HepG2 (cell line): ENCODE measurements around the gene NEK6. TPM values are rescaled to one million over a fixed set of nuclear protein-coding genes. Genes with fewer than 3 reads are reported as not detected.

Experiments used
- ATAC-seq: fragments of 200-7000 bp; cut with Tn5 transposase; 3 replicates; pipeline ENCODE4 v1.9.1; 2020; ENCODE audit warnings: mild to moderate bottlenecking, moderate library complexity
- BruUV-seq: library from RNA; stranded (reverse); fragments of 400-500 nt; replicated peaks from 2 replicates; lab custom pipeline; 2021; lab: Mats Ljungman, UMichigan
- CTCF ChIA-PET: fragments of 300-600 bp; formaldehyde crosslinking; extraction: SDS; loops from one replicate; lab custom pipeline; 2021; ENCODE audit warnings: low total read pairs, inconsistent platforms, low intra/inter-chr PET ratio; lab: Yijun Ruan, JAX
- POLR2A ChIA-PET: fragments of 350-600 bp; sonication (Branson Sonifier 250); formaldehyde crosslinking; loops from one replicate; lab custom pipeline; 2020; ENCODE audit warnings: antibody characterized with exemption, inconsistent platforms; lab: Yijun Ruan, JAX
- DNase-seq: peaks from one replicate; pipeline ENCODE4 v3.0.0-alpha.2; 2015; ENCODE audit warnings: low spot score
- FAIRE-seq: peaks from 3 replicates; lab custom pipeline; 2011; peaks lifted over from hg19 to GRCh38; lab: Jason Lieb, UNC
- H2AFZ ChIP-seq: one replicate; pipeline ENCODE4 v1.6.1; 2011; ENCODE audit warnings: low read length, inconsistent platforms
- H3K27ac ChIP-seq: fragments of 300-600 bp; 3 replicates; pipeline ENCODE4 v1.8.0; 2011; ENCODE audit warnings: mixed run types, mild to moderate bottlenecking, mixed read lengths, low read length, inconsistent platforms; ENCODE audit not compliant: insufficient read depth; ENCODE audit errors: extremely low read length
- H3K27me3 ChIP-seq, 2 experiments: fragments of 200-600 bp in 1 of 2; 2 replicates in 1 of 2; 3 replicates in 1 of 2; pipeline versions ENCODE4 v1.6.0 to v1.8.0; 2011; ENCODE audit warnings: low read length in 2 of 2, mild to moderate bottlenecking in 2 of 2, moderate library complexity in 2 of 2, inconsistent platforms in 1 of 2; ENCODE audit not compliant: insufficient read depth in 2 of 2, control insufficient read depth in 1 of 2
- H3K36me3 ChIP-seq, 2 experiments: fragments of 200-600 bp in 1 of 2; replicated peaks in 1 of 2; 2 replicates in 1 of 2; 3 replicates in 1 of 2; pipeline versions ENCODE4 v1.5.1 to v1.8.0; 2011; ENCODE audit warnings: low read length in 2 of 2, inconsistent platforms in 1 of 2; ENCODE audit not compliant: insufficient read depth in 2 of 2, control insufficient read depth in 1 of 2
- H3K4me1 ChIP-seq: 2 replicates; pipeline ENCODE4 v1.5.1; 2012; ENCODE audit warnings: low read length, inconsistent platforms; ENCODE audit not compliant: insufficient read depth
- H3K4me2 ChIP-seq: 2 replicates; pipeline ENCODE4 v1.6.0; 2011; ENCODE audit warnings: low read depth, low read length, inconsistent platforms
- H3K4me3 ChIP-seq, 3 experiments: fragments of 200-600 bp in 1 of 3; sonication (generic), shearing (Covaris generic) in 1 of 3; replicated peaks in 1 of 3; 2 replicates each; pipeline ENCODE4 v1.5.1; 2011 to 2016; ENCODE audit warnings: low read length in 3 of 3, inconsistent platforms in 2 of 3, low read depth in 2 of 3, mild to moderate bottlenecking in 2 of 3, control low read depth in 1 of 3, mixed read lengths in 1 of 3; ENCODE audit not compliant: insufficient read depth in 1 of 3
- H3K79me2 ChIP-seq: one replicate; pipeline ENCODE4 v1.6.1; 2011; ENCODE audit warnings: low read length, inconsistent platforms; ENCODE audit not compliant: insufficient read depth
- H3K9ac ChIP-seq: 2 replicates; pipeline ENCODE4 v1.6.0; 2011; ENCODE audit warnings: mild to moderate bottlenecking, low read depth, low read length, inconsistent platforms; ENCODE audit not compliant: insufficient read depth
- H3K9me3 ChIP-seq: 2 replicates; pipeline ENCODE4 v1.5.1; 2012; ENCODE audit warnings: mild to moderate bottlenecking, low read length
- H4K20me1 ChIP-seq: 2 replicates; pipeline ENCODE4 v1.6.0; 2011; ENCODE audit warnings: inconsistent platforms, mild to moderate bottlenecking, low read length, moderate library complexity; ENCODE audit not compliant: insufficient read depth
- ARNT2 ChIP-seq: sonication (generic); formaldehyde crosslinking; IDR thresholded peaks from 2 replicates; pipeline ENCODE4 v1.8.0; 2022; ENCODE audit warnings: mild to moderate bottlenecking, low read depth, missing genetic modification reagents, moderate library complexity
- CBX5 ChIP-seq: sonication (generic); formaldehyde crosslinking; IDR thresholded peaks from 2 replicates; pipeline ENCODE4 v1.4.0; 2020; ENCODE audit warnings: missing genetic modification reagents, borderline replicate concordance
- CC2D1A ChIP-seq: sonication (generic); formaldehyde crosslinking; IDR thresholded peaks from 2 replicates; pipeline ENCODE4 v1.8.1; 2023; ENCODE audit warnings: mild to moderate bottlenecking, missing genetic modification reagents
- CHD4 ChIP-seq: fragments of 200-600 bp; sonication (generic); IDR thresholded peaks from 2 replicates; pipeline ENCODE4 v1.7.0; 2017; ENCODE audit warnings: mild to moderate bottlenecking, low read length, borderline replicate concordance
- HOXA5 ChIP-seq: sonication (generic); formaldehyde crosslinking; IDR thresholded peaks from 2 replicates; pipeline ENCODE4 v1.4.0; 2020; ENCODE audit warnings: missing genetic modification reagents
- MTA3 ChIP-seq: sonication (generic); formaldehyde crosslinking; IDR thresholded peaks from 2 replicates; pipeline ENCODE4 v1.4.0; 2020; ENCODE audit warnings: missing genetic modification reagents
- PITX1 ChIP-seq: sonication (generic); formaldehyde crosslinking; IDR thresholded peaks from 2 replicates; pipeline ENCODE4 v1.5.1; 2020; ENCODE audit warnings: mild to moderate bottlenecking, missing genetic modification reagents
- RAD51 ChIP-seq: fragments of 450-650 bp; IDR thresholded peaks from 2 replicates; pipeline ENCODE4 v1.6.1; 2016; ENCODE audit warnings: borderline replicate concordance
- REXO4 ChIP-seq: sonication (generic); formaldehyde crosslinking; IDR thresholded peaks from 2 replicates; pipeline ENCODE4 v1.8.0; 2022; ENCODE audit warnings: missing genetic modification reagents, mild to moderate bottlenecking, borderline replicate concordance
- SP5 ChIP-seq: IDR thresholded peaks from 2 replicates; pipeline ENCODE4 v1.6.1; 2016; ENCODE audit warnings: low read depth, borderline replicate concordance
- THYN1 ChIP-seq: sonication (generic); formaldehyde crosslinking; IDR thresholded peaks from 2 replicates; pipeline ENCODE4 v1.8.1; 2023; ENCODE audit warnings: low read depth, mild to moderate bottlenecking, moderate library complexity, missing genetic modification reagents, borderline replicate concordance
- WIZ ChIP-seq: sonication (generic); formaldehyde crosslinking; IDR thresholded peaks from 2 replicates; pipeline ENCODE4 v1.5.1; 2020; ENCODE audit warnings: mild to moderate bottlenecking, missing genetic modification reagents
- ZNF224 ChIP-seq: sonication (generic); formaldehyde crosslinking; IDR thresholded peaks from 2 replicates; pipeline ENCODE4 v1.5.0; 2020; ENCODE audit warnings: mild to moderate bottlenecking, missing genetic modification reagents
- ZNF547 ChIP-seq: sonication (generic); formaldehyde crosslinking; IDR thresholded peaks from 2 replicates; pipeline ENCODE4 v1.5.1; 2020; ENCODE audit warnings: mild to moderate bottlenecking, missing genetic modification reagents
- ZNF550 ChIP-seq: sonication (generic); formaldehyde crosslinking; IDR thresholded peaks from 2 replicates; pipeline ENCODE4 v1.4.0; 2020; ENCODE audit warnings: mild to moderate bottlenecking, missing genetic modification reagents, borderline replicate concordance
- ZNF775 ChIP-seq: sonication (generic); formaldehyde crosslinking; IDR thresholded peaks from 2 replicates; pipeline ENCODE4 v1.4.0; 2020; ENCODE audit warnings: missing genetic modification reagents, mild to moderate bottlenecking, moderate library complexity, borderline replicate concordance
- ZNF777 ChIP-seq: sonication (generic); formaldehyde crosslinking; IDR thresholded peaks from 2 replicates; pipeline ENCODE4 v1.4.0; 2020; ENCODE audit warnings: missing genetic modification reagents
- WGBS: methylation state at CpG from one replicate; pipeline ENCODE4 v1.1.6; 2017; ENCODE audit warnings: low lambda C conversion rate; 5-methylcytosine and 5-hydroxymethylcytosine counted together
- in situ Hi-C: cut with HindIII; loops from 2 replicates; pipeline ENCODE4 v1.10.0; 2017; ENCODE audit warnings: low pct_unique_long_range_greater_than_20kb; ENCODE audit not compliant: extremely low pct_ligation_motif_present
- intact Hi-C: fragments of 100-400 bp; cut with micrococcal nuclease; formaldehyde crosslinking; loops from one replicate; pipeline ENCODE4 v1.10.0; 2022; ENCODE audit not compliant: unreplicated experiment
- polyA plus RNA-seq, 8 experiments: library from polyadenylated mRNA; depleted of rRNA in 3 of 8; stranded (reverse) in 7 of 8; unstranded in 1 of 8; fragments of >200 nt; fragmentation: Illumina TruSeq in 4 of 8; extraction: Trizol in 4 of 8; gene quantifications; 2 replicates each; pipeline versions ENCODE4 v1.2.1 to v1.2.3, GENCODE V29; 2011 to 2016; ENCODE audit warnings: low read depth in 4 of 8, missing spikeins in 1 of 8, mixed read lengths in 1 of 8; ENCODE audit not compliant: insufficient read depth in 1 of 8
- total RNA-seq, 5 experiments: library from RNA; depleted of rRNA; stranded (reverse); fragments of >200 nt; fragmentation: Illumina TruSeq; extraction: Trizol; gene quantifications; 2 replicates each; pipeline ENCODE4 v1.2.3, GENCODE V29; 2016; ENCODE audit warnings: low read depth in 1 of 5
- TF ChIP-seq, protein P1 (sequence below): sonication (generic); formaldehyde crosslinking; IDR thresholded peaks from 2 replicates; pipeline ENCODE4 v1.4.0; 2020; ENCODE audit warnings: missing genetic modification reagents

Gene NEK6
- total and polyA plus RNA-seq, 2 of the 13 experiments (the other 11 are each of a cell fraction or from before 2014, with no cell fraction given), result 30.4 to 119 TPM

DNA sequence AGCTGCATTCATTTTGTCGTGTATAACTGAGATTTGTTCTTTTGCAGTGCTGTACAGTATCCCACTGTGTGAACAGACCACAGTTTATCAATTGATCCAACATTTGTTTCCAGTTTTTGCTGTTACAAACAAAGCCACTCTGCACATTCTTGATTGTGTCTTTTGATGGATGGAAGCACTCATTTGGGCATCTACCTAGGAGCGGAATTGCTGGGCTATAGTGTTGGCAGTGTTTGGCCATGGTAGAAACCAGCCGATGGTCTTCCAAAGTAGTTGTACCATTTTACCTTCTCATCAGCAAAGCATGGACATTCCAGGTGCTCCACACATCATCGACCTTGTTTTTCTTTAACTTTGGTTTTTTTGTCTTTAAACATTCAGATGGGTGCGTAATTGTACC, 79.8 kb downstream of the NEK6 start:
- no peak overlapping the region for H2AFZ ChIP-seq
- no TSS peak for BruUV-seq
- no peak overlapping the region for H3K27ac ChIP-seq
- ATAC-seq, result no peak
- peaks cover 32 to 66% of the 10 kb centered on the region in 2 experiments for H3K36me3 ChIP-seq
- in situ Hi-C loops, result no loop called here
- ChIA-PET CTCF (no interaction called here), POLR2A (no interaction called here)
- H3K4me2 ChIP-seq, result no peak overlapping the region
- H3K9me3 ChIP-seq, result no peaks in the 10 kb centered on the region
- TF ChIP-seq MTA3 (CRISPR knock-in tag) (no peak), REXO4 (CRISPR knock-in tag) (no peak), RAD51 (no peak), ARNT2 (CRISPR knock-in tag) (no peak), CC2D1A (CRISPR knock-in tag) (no peak), ZNF777 (CRISPR knock-in tag) (no peak), WIZ (no peak), CBX5 (CRISPR knock-in tag) (no peak), PITX1 (CRISPR knock-in tag) (no peak), ZNF775 (CRISPR knock-in tag) (no peak), ZNF547 (CRISPR knock-in tag) (no peak), SP5 (CRISPR knock-in tag) (no peak), THYN1 (CRISPR knock-in tag) (no peak), ZNF224 (no peak), HOXA5 (CRISPR knock-in tag) (no peak), CHD4 (no peak), ZNF550 (CRISPR knock-in tag) (no peak)
- TF ChIP-seq, protein P1, sequence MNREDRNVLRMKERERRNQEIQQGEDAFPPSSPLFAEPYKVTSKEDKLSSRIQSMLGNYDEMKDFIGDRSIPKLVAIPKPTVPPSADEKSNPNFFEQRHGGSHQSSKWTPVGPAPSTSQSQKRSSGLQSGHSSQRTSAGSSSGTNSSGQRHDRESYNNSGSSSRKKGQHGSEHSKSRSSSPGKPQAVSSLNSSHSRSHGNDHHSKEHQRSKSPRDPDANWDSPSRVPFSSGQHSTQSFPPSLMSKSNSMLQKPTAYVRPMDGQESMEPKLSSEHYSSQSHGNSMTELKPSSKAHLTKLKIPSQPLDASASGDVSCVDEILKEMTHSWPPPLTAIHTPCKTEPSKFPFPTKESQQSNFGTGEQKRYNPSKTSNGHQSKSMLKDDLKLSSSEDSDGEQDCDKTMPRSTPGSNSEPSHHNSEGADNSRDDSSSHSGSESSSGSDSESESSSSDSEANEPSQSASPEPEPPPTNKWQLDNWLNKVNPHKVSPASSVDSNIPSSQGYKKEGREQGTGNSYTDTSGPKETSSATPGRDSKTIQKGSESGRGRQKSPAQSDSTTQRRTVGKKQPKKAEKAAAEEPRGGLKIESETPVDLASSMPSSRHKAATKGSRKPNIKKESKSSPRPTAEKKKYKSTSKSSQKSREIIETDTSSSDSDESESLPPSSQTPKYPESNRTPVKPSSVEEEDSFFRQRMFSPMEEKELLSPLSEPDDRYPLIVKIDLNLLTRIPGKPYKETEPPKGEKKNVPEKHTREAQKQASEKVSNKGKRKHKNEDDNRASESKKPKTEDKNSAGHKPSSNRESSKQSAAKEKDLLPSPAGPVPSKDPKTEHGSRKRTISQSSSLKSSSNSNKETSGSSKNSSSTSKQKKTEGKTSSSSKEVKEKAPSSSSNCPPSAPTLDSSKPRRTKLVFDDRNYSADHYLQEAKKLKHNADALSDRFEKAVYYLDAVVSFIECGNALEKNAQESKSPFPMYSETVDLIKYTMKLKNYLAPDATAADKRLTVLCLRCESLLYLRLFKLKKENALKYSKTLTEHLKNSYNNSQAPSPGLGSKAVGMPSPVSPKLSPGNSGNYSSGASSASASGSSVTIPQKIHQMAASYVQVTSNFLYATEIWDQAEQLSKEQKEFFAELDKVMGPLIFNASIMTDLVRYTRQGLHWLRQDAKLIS (CRISPR knock-in tag), result no peak
- no peak overlapping the region for H3K9ac ChIP-seq
- intact Hi-C loops, result no loop called here
- no peaks in the 10 kb centered on the region for H3K79me2 ChIP-seq
- 98% methylated on average over 5 of the region's 5 CpGs for WGBS
- H3K4me3 ChIP-seq, result no peak overlapping the region
- H3K27me3 ChIP-seq, result no peaks in the 10 kb centered on the region
- no peaks in the 10 kb centered on the region for H4K20me1 ChIP-seq
- no peak for DNase-seq
- FAIRE-seq, result no peak
- H3K4me1 ChIP-seq, result no peaks in the 10 kb centered on the region
